B cell (primary cell): Measurements from ENCODE around the gene SECTM1.

Experiments
- EZH2 ChIP-seq: IDR thresholded peaks from 2 replicates; pipeline ENCODE4 v1.6.1; 2012; ENCODE audit warnings: borderline replicate concordance, low read depth, mild to moderate bottlenecking, moderate library complexity, low read length; ENCODE audit not compliant: insufficient read depth, poor library complexity, severe bottlenecking
- TF ChIP-seq, protein P1 (sequence below): fragments of 200-600 bp; IDR thresholded peaks from one replicate; pipeline ENCODE4 v1.8.0; 2022; ENCODE audit warnings: antibody characterized with exemption, mild to moderate bottlenecking

- TF ChIP-seq, protein P1, sequence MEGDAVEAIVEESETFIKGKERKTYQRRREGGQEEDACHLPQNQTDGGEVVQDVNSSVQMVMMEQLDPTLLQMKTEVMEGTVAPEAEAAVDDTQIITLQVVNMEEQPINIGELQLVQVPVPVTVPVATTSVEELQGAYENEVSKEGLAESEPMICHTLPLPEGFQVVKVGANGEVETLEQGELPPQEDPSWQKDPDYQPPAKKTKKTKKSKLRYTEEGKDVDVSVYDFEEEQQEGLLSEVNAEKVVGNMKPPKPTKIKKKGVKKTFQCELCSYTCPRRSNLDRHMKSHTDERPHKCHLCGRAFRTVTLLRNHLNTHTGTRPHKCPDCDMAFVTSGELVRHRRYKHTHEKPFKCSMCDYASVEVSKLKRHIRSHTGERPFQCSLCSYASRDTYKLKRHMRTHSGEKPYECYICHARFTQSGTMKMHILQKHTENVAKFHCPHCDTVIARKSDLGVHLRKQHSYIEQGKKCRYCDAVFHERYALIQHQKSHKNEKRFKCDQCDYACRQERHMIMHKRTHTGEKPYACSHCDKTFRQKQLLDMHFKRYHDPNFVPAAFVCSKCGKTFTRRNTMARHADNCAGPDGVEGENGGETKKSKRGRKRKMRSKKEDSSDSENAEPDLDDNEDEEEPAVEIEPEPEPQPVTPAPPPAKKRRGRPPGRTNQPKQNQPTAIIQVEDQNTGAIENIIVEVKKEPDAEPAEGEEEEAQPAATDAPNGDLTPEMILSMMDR, result no peak
- no peak for TF ChIP-seq EZH2
These were observed 6.3 kb upstream of the SECTM1 start for GRCh38 chr17:82339634-82340580.
